H1 (cell line): ENCODE measurements around the gene USP12. TPM values are rescaled to one million over a fixed set of nuclear protein-coding genes. Genes with fewer than 3 reads are reported as not detected.

Experiments
- CTCF ChIA-PET: fragments of 300-600 bp; sonication (Branson Sonifier 250); formaldehyde crosslinking; loops from one replicate; lab custom pipeline; 2021; ENCODE audit not compliant: partially characterized antibody; lab: Charles Lee
- POLR2A ChIA-PET: fragments of 300-600 bp; sonication (Branson Sonifier 250); formaldehyde crosslinking; loops from one replicate; lab custom pipeline; 2021; ENCODE audit warnings: inconsistent platforms; ENCODE audit not compliant: partially characterized antibody; lab: Charles Lee
- DNase-seq, 2 experiments: peaks; one replicate each; pipeline versions ENCODE4 v3.0.0 to v3.0.0-alpha.2; 2010 to 2022; ENCODE audit warnings: low spot score in 2 of 2, low read depth in 1 of 2, mixed read lengths in 1 of 2
- FAIRE-seq: peaks from 2 replicates; lab custom pipeline; 2011; peaks lifted over from hg19 to GRCh38; lab: Jason Lieb, UNC
- H2AFZ ChIP-seq: 2 replicates; pipeline ENCODE4 v1.8.1; 2012; ENCODE audit warnings: low read length, inconsistent platforms
- H2AK5ac ChIP-seq: 2 replicates; pipeline ENCODE4 v1.6.1; 2013; ENCODE audit warnings: low read depth, low read length
- H2BK120ac ChIP-seq: replicated peaks from 2 replicates; pipeline ENCODE3; 2013; ENCODE audit warnings: low read depth, low read length, inconsistent platforms
- H2BK12ac ChIP-seq: 2 replicates; pipeline ENCODE4 v1.6.1; 2013; ENCODE audit warnings: low read depth, low read length
- H2BK15ac ChIP-seq: 2 replicates; pipeline ENCODE4 v1.6.1; 2013; ENCODE audit warnings: low read length
- H2BK20ac ChIP-seq: 2 replicates; pipeline ENCODE4 v1.6.1; 2013; ENCODE audit warnings: low read length
- H2BK5ac ChIP-seq: 2 replicates; pipeline ENCODE4 v1.6.1; 2013; ENCODE audit warnings: low read depth, low read length
- H3K14ac ChIP-seq: 2 replicates; pipeline ENCODE4 v1.6.1; 2013; ENCODE audit warnings: inconsistent platforms; ENCODE audit not compliant: insufficient read length
- H3K18ac ChIP-seq: 2 replicates; pipeline ENCODE4 v1.6.1; 2013; ENCODE audit warnings: low read length; ENCODE audit errors: extremely low read depth
- H3K23ac ChIP-seq: 2 replicates; pipeline ENCODE4 v1.6.1; 2013; ENCODE audit warnings: inconsistent platforms; ENCODE audit not compliant: insufficient read length
- H3K23me2 ChIP-seq: 2 replicates; pipeline ENCODE4 v1.6.1; 2013; ENCODE audit warnings: low read depth, low read length
- H3K27ac ChIP-seq: 2 replicates; pipeline ENCODE4 v1.6.1; 2011; ENCODE audit warnings: low read depth, low read length, inconsistent platforms
- H3K27me3 ChIP-seq, 4 experiments: replicated peaks in 1 of 4; 1 replicate in 1 of 4; 2 replicates in 3 of 4; pipeline versions ENCODE4 v1.6.1 to v1.8.1; 2011 to 2013; ENCODE audit warnings: low read length in 3 of 4, mild to moderate bottlenecking in 3 of 4, inconsistent platforms in 2 of 4, mixed read lengths in 2 of 4, moderate library complexity in 1 of 4; ENCODE audit not compliant: control insufficient read depth in 3 of 4, insufficient read depth in 3 of 4; ENCODE audit errors: extremely low read depth in 1 of 4
- H3K36me3 ChIP-seq, 4 experiments: 2 replicates each; pipeline versions ENCODE4 v1.6.1 to v1.8.1; 2011 to 2013; ENCODE audit warnings: mild to moderate bottlenecking in 4 of 4, low read length in 3 of 4, moderate library complexity in 2 of 4, control low read depth in 1 of 4, inconsistent platforms in 1 of 4; ENCODE audit not compliant: insufficient read depth in 4 of 4, control insufficient read depth in 2 of 4
- H3K4ac ChIP-seq: replicated peaks from 2 replicates; pipeline ENCODE3; 2013; ENCODE audit warnings: low read length, low read depth, mixed read lengths, inconsistent platforms; ENCODE audit not compliant: insufficient read length
- H3K4me1 ChIP-seq, 4 experiments: replicated peaks in 1 of 4; 1 replicate in 1 of 4; 2 replicates in 3 of 4; pipeline versions ENCODE4 v1.6.1 to v1.8.1; 2011 to 2013; ENCODE audit warnings: low read length in 3 of 4, inconsistent platforms in 2 of 4, mixed read lengths in 1 of 4; ENCODE audit not compliant: insufficient read depth in 4 of 4, control insufficient read depth in 3 of 4
- H3K4me2 ChIP-seq, 2 experiments: 2 replicates each; pipeline versions ENCODE4 v1.6.1 to v1.8.1; 2011 to 2013; ENCODE audit warnings: low read depth in 2 of 2, low read length in 2 of 2, control low read depth in 1 of 2, inconsistent platforms in 1 of 2, mild to moderate bottlenecking in 1 of 2; ENCODE audit not compliant: insufficient read depth in 1 of 2
- H3K4me3 ChIP-seq, 4 experiments: fragments of 200-600, 300-600 bp in 1 of 4; sonication (generic), shearing (Covaris generic), sonication (Bioruptor Twin) in 1 of 4; 2 replicates each; pipeline versions ENCODE4 v1.5.1 to v1.8.1; 2011 to 2016; ENCODE audit warnings: low read length in 4 of 4, low read depth in 3 of 4, control low read depth in 2 of 4, inconsistent platforms in 2 of 4, mild to moderate bottlenecking in 2 of 4, mixed read lengths in 1 of 4, moderate library complexity in 1 of 4; ENCODE audit not compliant: insufficient read depth in 2 of 4; ENCODE audit errors: extremely low read depth in 1 of 4
- H3K56ac ChIP-seq: replicated peaks from 2 replicates; pipeline ENCODE3; 2013; ENCODE audit warnings: low read depth, mild to moderate bottlenecking, mixed read lengths, low read length, inconsistent platforms; ENCODE audit not compliant: insufficient read length
- H3K79me1 ChIP-seq: 2 replicates; pipeline ENCODE4 v1.6.1; 2013; ENCODE audit warnings: low read depth, low read length, control low read depth
- H3K79me2 ChIP-seq, 2 experiments: 2 replicates each; pipeline versions ENCODE4 v1.6.1 to v1.8.1; 2012 to 2013; ENCODE audit warnings: low read length in 2 of 2, mild to moderate bottlenecking in 2 of 2, inconsistent platforms in 1 of 2; ENCODE audit not compliant: insufficient read depth in 2 of 2, control insufficient read depth in 1 of 2
- H3K9ac ChIP-seq, 4 experiments: replicated peaks in 1 of 4; 1 replicate in 1 of 4; 2 replicates in 3 of 4; pipeline versions ENCODE4 v1.6.1 to v1.8.1; 2011 to 2013; ENCODE audit warnings: low read depth in 3 of 4, low read length in 3 of 4, control low read depth in 2 of 4, mild to moderate bottlenecking in 2 of 4, moderate library complexity in 2 of 4, inconsistent platforms in 1 of 4; ENCODE audit errors: extremely low read depth in 1 of 4
- H3K9me3 ChIP-seq, 2 experiments: 2 replicates each; pipeline versions ENCODE4 v1.6.1 to v1.8.1; 2012 to 2013; ENCODE audit warnings: mild to moderate bottlenecking in 2 of 2, moderate library complexity in 2 of 2, control low read depth in 1 of 2, inconsistent platforms in 1 of 2, low read depth in 1 of 2, low read length in 1 of 2, mixed read lengths in 1 of 2; ENCODE audit not compliant: insufficient read depth in 2 of 2
- H4K20me1 ChIP-seq, 2 experiments: replicated peaks in 1 of 2; 2 replicates each; pipeline versions ENCODE3 to v1.8.1; 2011 to 2013; ENCODE audit warnings: inconsistent platforms in 2 of 2, low read length in 2 of 2, mild to moderate bottlenecking in 1 of 2; ENCODE audit not compliant: insufficient read depth in 2 of 2, control insufficient read depth in 1 of 2
- H4K5ac ChIP-seq: 2 replicates; pipeline ENCODE4 v1.6.1; 2013; ENCODE audit warnings: low read length, low read depth, mixed read lengths, inconsistent platforms; ENCODE audit not compliant: insufficient read length
- H4K8ac ChIP-seq: 2 replicates; pipeline ENCODE4 v1.8.0; 2013; ENCODE audit warnings: mild to moderate bottlenecking, moderate library complexity, low read length, inconsistent platforms; ENCODE audit not compliant: insufficient read depth; ENCODE audit errors: extremely low read depth
- H4K91ac ChIP-seq: replicated peaks from 2 replicates; pipeline ENCODE3; 2013; ENCODE audit warnings: low read length, mixed read lengths, inconsistent platforms; ENCODE audit not compliant: insufficient read length
- BRCA1 ChIP-seq: IDR thresholded peaks from 2 replicates; pipeline ENCODE4 v1.6.1; 2012; ENCODE audit warnings: low read depth, low read length, improper control_type of control experiment
- CREB1 ChIP-seq: IDR thresholded peaks from 2 replicates; pipeline ENCODE4 v1.6.1; 2012; ENCODE audit warnings: inconsistent platforms
- CTBP2 ChIP-seq: IDR thresholded peaks from 2 replicates; pipeline ENCODE4 v1.7.0; 2011; ENCODE audit warnings: borderline replicate concordance, mild to moderate bottlenecking, moderate library complexity, mixed read lengths, low read length; ENCODE audit not compliant: insufficient read depth, insufficient read length
- EZH2 ChIP-seq: fragments of 200-600 bp; sonication (generic); IDR thresholded peaks from 2 replicates; pipeline ENCODE4 v1.7.1; 2012; ENCODE audit warnings: low read depth, mild to moderate bottlenecking, moderate library complexity, low read length, inconsistent platforms; ENCODE audit not compliant: severe bottlenecking
- GABPA ChIP-seq: IDR thresholded peaks from 2 replicates; pipeline ENCODE4 v1.6.1; 2011; ENCODE audit warnings: mild to moderate bottlenecking, low read length, moderate library complexity, borderline replicate concordance; ENCODE audit not compliant: insufficient read depth
- GTF2F1 ChIP-seq: IDR thresholded peaks from 2 replicates; pipeline ENCODE4 v1.6.1; 2012; ENCODE audit warnings: low read depth, low read length, improper control_type of control experiment, borderline replicate concordance
- SIN3A ChIP-seq, 2 experiments: IDR thresholded peaks in 1 of 2; conservative IDR thresholded peaks in 1 of 2; 2 replicates each; pipeline ENCODE4 v1.6.1; 2011 to 2012; ENCODE audit warnings: low read length in 2 of 2, improper control_type of control experiment in 1 of 2, low read depth in 1 of 2, mild to moderate bottlenecking in 1 of 2
- TAF1 ChIP-seq: IDR thresholded peaks from 2 replicates; pipeline ENCODE4 v1.6.1; 2011; ENCODE audit warnings: mild to moderate bottlenecking, low read depth, low read length
- TCF12 ChIP-seq: IDR thresholded peaks from 2 replicates; pipeline ENCODE4 v1.6.1; 2011; ENCODE audit warnings: low read depth, mild to moderate bottlenecking, low read length
- YY1 ChIP-seq: IDR thresholded peaks from 2 replicates; pipeline ENCODE4 v1.6.1; 2011; ENCODE audit warnings: low read depth, mild to moderate bottlenecking, low read length
- WGBS, 2 experiments: shearing (Covaris generic) in 1 of 2; methylation state at CpG; one replicate each; pipeline versions ENCODE4 v1.1.6 to v1.1.7; 2013 to 2015; ENCODE audit warnings: low lambda C conversion rate in 2 of 2, mixed read lengths in 2 of 2, inconsistent platforms in 1 of 2, low coverage in 1 of 2, missing lambda C conversion rate in 1 of 2; ENCODE audit not compliant: insufficient replicate concordance in 2 of 2, insufficient coverage in 1 of 2, insufficient read length in 1 of 2; ENCODE audit errors: extremely low coverage in 1 of 2, missing lambda C conversion rate in 1 of 2; 5-methylcytosine and 5-hydroxymethylcytosine counted together
- polyA plus RNA-seq, 7 experiments: library from polyadenylated mRNA; depleted of rRNA in 3 of 7; stranded (reverse) in 5 of 7; unstranded in 2 of 7; fragments of >200 nt in 5 of 7; fragments of 200-250 nt in 2 of 7; gene quantifications; 1 replicate in 5 of 7; 2 replicates in 1 of 7; 4 replicates in 1 of 7; pipeline versions ENCODE4 v1.2.1 to v1.2.3, GENCODE V29; 2011 to 2013; ENCODE audit warnings: missing spikeins in 2 of 7, mixed read lengths in 2 of 7
- total RNA-seq: library from RNA; stranded (reverse); fragmentation: NEBNext Ultra II Directional; extraction: Animal tissue kit (Norgen Biotek cat#: 25700); gene quantifications from 2 replicates; pipeline ENCODE4 v1.2.1, GENCODE V29; 2021
- TF ChIP-seq, protein P1 (sequence below): IDR thresholded peaks from 2 replicates; pipeline ENCODE4 v1.6.1; 2011; ENCODE audit warnings: low read length, improper control_type of control experiment

Gene USP12
- total and polyA plus RNA-seq, 2 of the 8 experiments (the other 6 are each of a cell fraction or from before 2014, with no cell fraction given) = 4.0 to 30.0 TPM

DNA sequence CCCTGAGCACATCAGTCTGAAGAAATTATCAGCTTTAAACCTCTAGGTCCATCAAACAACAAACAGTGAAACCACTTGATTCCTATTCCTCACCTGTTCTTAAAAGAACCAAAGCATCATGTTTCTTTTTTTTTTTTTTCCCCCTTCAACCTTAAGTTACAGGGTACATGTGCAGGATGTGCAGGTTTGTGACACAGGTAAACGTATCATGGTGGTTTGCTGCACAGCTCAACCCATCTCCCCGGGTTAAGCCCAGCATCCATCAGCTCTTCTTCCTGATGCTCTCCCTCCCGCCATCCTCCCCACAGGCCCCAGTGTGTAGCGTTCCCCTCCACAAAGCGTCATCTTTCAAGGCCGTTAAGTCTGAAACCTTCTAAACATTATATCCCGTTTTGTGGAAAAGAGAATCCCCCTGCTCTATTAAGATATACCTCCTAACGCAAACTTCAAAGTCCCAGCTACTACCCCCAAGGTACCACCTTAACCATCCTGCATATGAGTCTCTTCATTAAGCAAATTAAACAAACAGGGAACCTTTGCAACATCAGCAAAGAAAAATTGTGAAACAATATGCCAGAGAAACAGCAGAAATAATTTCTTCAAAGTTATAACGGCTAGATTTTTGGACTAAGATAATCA, 10.8 kb downstream of the USP12 start:
- H4K5ac ChIP-seq = no peak overlapping the region
- peaks cover 4 to 5% of the 10 kb centered on the region in 2 experiments; a peak in 2 of 4 replicates for H3K9me3 ChIP-seq
- no peak overlapping the region for H3K27ac ChIP-seq
- 0 out of 2 replicates have a peak, but pooled peaks cover 4% of the 10 kb centered on the region for H3K79me1 ChIP-seq
- no peaks in the 10 kb centered on the region for H3K23me2 ChIP-seq
- no peak overlapping the region for H3K9ac ChIP-seq
- H4K20me1 ChIP-seq = peaks cover 0 to 6% of the 10 kb centered on the region in 2 experiments
- H4K91ac ChIP-seq = no peak overlapping the region
- no peak overlapping the region for H2BK120ac ChIP-seq
- H2AK5ac ChIP-seq = no peak overlapping the region
- no peak overlapping the region for H2BK5ac ChIP-seq
- H2BK20ac ChIP-seq = no peak overlapping the region
- no peak overlapping the region for H2AFZ ChIP-seq
- H3K23ac ChIP-seq = no peak overlapping the region
- 80% methylated on average over 9 of the region's 9 CpGs; no CpG with 5 or more reads in 1 of the 2 experiments for WGBS, 2 experiments
- peaks cover 16 to 100% of the 10 kb centered on the region in 2 experiments for H3K79me2 ChIP-seq
- no peak overlapping the region for H3K56ac ChIP-seq
- H3K14ac ChIP-seq = no peak overlapping the region
- DNase-seq (no peak), FAIRE-seq (no peak)
- H3K27me3 ChIP-seq = no peaks in the 10 kb centered on the region
- H3K18ac ChIP-seq = no peak overlapping the region
- H2BK15ac ChIP-seq = no peak overlapping the region
- H3K4ac ChIP-seq = no peak overlapping the region
- ChIA-PET POLR2A (interaction anchor here (0.7 to 1.8 kb wide), 2 partner anchors 87 to 90 kb away, joined by 3 to 4 read pairs; partner anchors contain the start of gene RPL21), CTCF (interaction anchor here (0.6 to 1.2 kb wide), 3 partner anchors 61 to 554 kb away, joined by 3 read pairs; no protein-coding TSS in a partner anchor)
- no peak overlapping the region for H2BK12ac ChIP-seq
- H3K4me2 ChIP-seq = no peak overlapping the region
- peaks cover 0 to 3% (median 0%) of the 10 kb centered on the region in 4 experiments; a peak in 1 of 8 replicates for H3K36me3 ChIP-seq
- no peak overlapping the region for H4K8ac ChIP-seq
- H3K4me1 ChIP-seq = peaks cover 0 to 24% (median 9%) of the 10 kb centered on the region in 4 experiments; a peak in 5 of 7 replicates
- H3K4me3 ChIP-seq = no peak overlapping the region; a peak in 1 of 8 replicates
- TF ChIP-seq CTBP2 (no peak), GABPA (no peak), SIN3A (conservative IDR thresholded peaks at IDR 0.05 in 1 of 2, IDR thresholded peaks at IDR 0.05 in 1 of 2; ENCODE audit: low read depth in 1 of 2, low read length in 2 of 2) (no peak), TCF12 (no peak), TAF1 (no peak), CREB1 (no peak), EZH2 (no peak), YY1 (no peak), BRCA1 (no peak), GTF2F1 (no peak)
- TF ChIP-seq, protein P1, sequence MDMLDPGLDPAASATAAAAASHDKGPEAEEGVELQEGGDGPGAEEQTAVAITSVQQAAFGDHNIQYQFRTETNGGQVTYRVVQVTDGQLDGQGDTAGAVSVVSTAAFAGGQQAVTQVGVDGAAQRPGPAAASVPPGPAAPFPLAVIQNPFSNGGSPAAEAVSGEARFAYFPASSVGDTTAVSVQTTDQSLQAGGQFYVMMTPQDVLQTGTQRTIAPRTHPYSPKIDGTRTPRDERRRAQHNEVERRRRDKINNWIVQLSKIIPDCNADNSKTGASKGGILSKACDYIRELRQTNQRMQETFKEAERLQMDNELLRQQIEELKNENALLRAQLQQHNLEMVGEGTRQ = no peak
